ENCODE measurements around the gene CPLX1. TPM values are rescaled to one million over a fixed set of nuclear protein-coding genes. Genes with fewer than 3 reads are reported as not detected.
"Not testable (repeated sequence)": the region's sequence is repeated elsewhere in the genome, so short reads cannot be mapped to it uniquely, and the experiment has no call there.

CPLX1 gene
- total RNA-seq, 4 donors from 2014 or later = 0.31 to 0.96 (median 0.54) TPM; not detected in 1

DNA sequence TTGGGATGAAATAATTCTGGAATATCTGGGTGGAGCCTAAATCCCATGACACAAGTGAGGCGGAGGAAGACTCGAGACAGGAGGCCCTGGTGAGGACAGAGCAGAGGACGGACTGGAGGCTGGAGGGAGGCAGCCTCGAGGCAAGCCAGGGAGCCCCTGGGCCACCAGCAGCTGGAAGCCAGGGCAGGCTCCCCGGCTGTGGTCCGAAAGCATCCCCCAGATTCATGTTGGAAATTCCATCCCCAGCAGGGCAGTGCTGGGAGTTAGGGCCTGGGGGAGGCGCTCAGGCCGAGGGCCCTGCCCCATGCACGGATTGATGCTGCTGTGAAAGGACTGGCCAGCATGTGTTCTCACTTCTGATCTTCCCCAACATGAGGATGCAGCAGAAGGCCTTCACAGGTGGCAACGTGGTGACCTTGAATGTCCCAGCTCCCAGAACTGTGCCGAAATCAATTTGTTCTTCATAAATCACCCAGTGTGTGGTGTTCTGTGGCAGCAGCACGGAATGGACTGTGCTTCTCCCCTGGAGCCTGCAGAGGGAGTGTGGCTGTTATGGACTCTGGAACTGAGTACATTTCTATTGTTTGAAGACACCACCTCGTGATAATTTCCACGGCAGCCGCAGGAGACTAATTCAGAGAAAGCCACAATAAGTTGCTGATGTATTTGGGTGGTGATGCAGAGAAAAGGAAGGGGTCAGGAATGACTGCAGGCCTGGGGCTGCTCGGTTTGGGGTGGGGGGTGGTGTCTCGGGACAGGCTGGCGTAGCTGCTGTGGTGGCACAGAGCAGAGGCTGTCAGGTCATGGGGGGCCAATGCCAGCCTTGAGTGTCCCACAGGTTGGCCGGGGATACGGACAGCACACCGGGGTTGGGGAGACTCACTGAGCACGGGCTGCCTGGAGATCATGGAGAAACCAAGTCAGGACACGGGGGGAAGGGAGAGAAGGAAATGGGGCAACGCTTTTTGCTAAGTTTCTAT, 63.4 kb downstream of the CPLX1 start:
- WGBS, 2 donors (ENCODE audit: low coverage in 1 of 2) = 88 to 94% methylated on average over 9 to 18 of the region's 24 CpGs
- TF ChIP-seq POLR2AphosphoS5 (IDR thresholded peaks at IDR 0.05) (no peak), EP300 (IDR thresholded peaks at IDR 0.05) (no peak), POLR2A (IDR thresholded peaks at IDR 0.05) (no peak)
- TF ChIP-seq, protein P1, sequence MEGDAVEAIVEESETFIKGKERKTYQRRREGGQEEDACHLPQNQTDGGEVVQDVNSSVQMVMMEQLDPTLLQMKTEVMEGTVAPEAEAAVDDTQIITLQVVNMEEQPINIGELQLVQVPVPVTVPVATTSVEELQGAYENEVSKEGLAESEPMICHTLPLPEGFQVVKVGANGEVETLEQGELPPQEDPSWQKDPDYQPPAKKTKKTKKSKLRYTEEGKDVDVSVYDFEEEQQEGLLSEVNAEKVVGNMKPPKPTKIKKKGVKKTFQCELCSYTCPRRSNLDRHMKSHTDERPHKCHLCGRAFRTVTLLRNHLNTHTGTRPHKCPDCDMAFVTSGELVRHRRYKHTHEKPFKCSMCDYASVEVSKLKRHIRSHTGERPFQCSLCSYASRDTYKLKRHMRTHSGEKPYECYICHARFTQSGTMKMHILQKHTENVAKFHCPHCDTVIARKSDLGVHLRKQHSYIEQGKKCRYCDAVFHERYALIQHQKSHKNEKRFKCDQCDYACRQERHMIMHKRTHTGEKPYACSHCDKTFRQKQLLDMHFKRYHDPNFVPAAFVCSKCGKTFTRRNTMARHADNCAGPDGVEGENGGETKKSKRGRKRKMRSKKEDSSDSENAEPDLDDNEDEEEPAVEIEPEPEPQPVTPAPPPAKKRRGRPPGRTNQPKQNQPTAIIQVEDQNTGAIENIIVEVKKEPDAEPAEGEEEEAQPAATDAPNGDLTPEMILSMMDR (IDR thresholded peaks at IDR 0.05) = no peak

DNA sequence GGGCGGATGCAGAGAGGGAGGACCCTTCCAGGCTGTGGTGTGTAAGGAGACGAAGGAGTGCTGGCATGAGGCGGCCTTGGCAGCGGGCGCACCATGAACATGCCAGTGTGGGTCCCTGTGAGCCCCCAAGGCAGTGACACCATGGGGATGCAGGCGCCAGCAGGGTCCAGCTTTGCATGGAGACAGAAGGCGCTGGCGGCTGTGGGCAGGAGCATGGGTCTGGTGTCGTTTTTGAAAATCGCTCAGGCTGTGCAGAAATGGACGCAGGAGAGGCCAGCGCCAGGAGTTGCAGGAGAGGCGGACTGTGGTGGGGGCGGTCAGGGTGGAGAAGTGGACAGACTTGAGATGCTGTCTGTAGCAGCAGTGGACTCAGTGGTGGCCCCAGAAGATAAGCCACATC, 64.2 kb downstream of the CPLX1 start:
- H3K9me3 ChIP-seq = peaks cover 0 to 13% (median 0%) of the 10 kb centered on the region in 3 donors
- H3K36me3 ChIP-seq = peaks cover 0 to 74% of the 10 kb centered on the region in 2 donors
- 89 to 94% methylated on average over 5 to 13 of the region's 14 CpGs for WGBS, 2 donors (ENCODE audit: low coverage in 1 of 2)

More for the DNA sequence above, 63.4 kb downstream of the CPLX1 start:
- H3K9me3 ChIP-seq = peaks cover 0 to 13% (median 0%) of the 10 kb centered on the region in 3 donors
- H3K4me3 ChIP-seq = no peak overlapping the region
- H3K27ac ChIP-seq = no peak overlapping the region
- ATAC-seq = no peak
- peaks cover 0 to 74% of the 10 kb centered on the region in 2 donors for H3K36me3 ChIP-seq
- no peaks in the 10 kb centered on the region for H3K27me3 ChIP-seq
- H3K4me1 ChIP-seq = peaks cover 0 to 11% (median 0%) of the 10 kb centered on the region in 3 donors

DNA sequence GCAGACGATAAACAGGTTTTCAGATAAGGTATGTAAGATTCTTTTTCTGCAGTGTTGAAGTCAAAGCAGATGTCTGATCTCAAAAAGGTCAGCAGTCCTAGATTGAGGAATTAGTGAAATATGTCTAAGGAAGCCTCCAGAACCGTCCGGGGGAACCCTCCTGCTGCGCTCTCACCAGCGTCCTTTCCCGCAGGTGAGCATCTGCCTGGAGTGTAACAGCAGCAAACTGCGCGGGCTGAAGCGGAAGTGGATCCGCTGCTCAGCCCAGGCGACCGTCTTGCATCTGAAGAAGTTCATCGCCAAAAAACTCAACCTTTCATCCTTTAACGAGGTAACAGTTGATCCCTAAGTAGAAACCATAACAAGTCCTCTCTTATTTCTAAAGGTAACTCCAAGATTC, 64.8 kb downstream of the CPLX1 start:
- H3K4me1 ChIP-seq = peaks cover 0 to 11% (median 0%) of the 10 kb centered on the region in 3 donors
- no peak for TF ChIP-seq POLR2AphosphoS5 (IDR thresholded peaks at IDR 0.05)
- no peak for TF ChIP-seq POLR2A (IDR thresholded peaks at IDR 0.05)
- no peak for TF ChIP-seq EP300 (IDR thresholded peaks at IDR 0.05)
- TF ChIP-seq, protein P1 (IDR thresholded peaks at IDR 0.05) = no peak
- H3K36me3 ChIP-seq = peaks cover 0 to 72% of the 10 kb centered on the region in 2 donors
- no peak overlapping the region for H3K27ac ChIP-seq
- peaks cover 0 to 13% (median 0%) of the 10 kb centered on the region in 3 donors for H3K9me3 ChIP-seq
- ATAC-seq = no peak
- H3K4me3 ChIP-seq = no peak overlapping the region
- 92 to 99% methylated on average over 9 to 12 of the region's 14 CpGs for WGBS, 2 donors (ENCODE audit: low coverage in 1 of 2)
- H3K27me3 ChIP-seq = no peaks in the 10 kb centered on the region

More for the DNA sequence above, 64.2 kb downstream of the CPLX1 start:
- Histone ChIP-seq H3K4me1 (peaks cover 0 to 11% (median 0%) of the 10 kb centered on the region in 3 donors), H3K27me3 (no peaks in the 10 kb centered on the region), H3K27ac (no peak overlapping the region), H3K4me3 (no peak overlapping the region)
- TF ChIP-seq, protein P1 (IDR thresholded peaks at IDR 0.05) = no peak
- no peak for TF ChIP-seq EP300 (IDR thresholded peaks at IDR 0.05)
- no peak for TF ChIP-seq POLR2A (IDR thresholded peaks at IDR 0.05)
- no peak for TF ChIP-seq POLR2AphosphoS5 (IDR thresholded peaks at IDR 0.05)
- no peak for ATAC-seq

DNA sequence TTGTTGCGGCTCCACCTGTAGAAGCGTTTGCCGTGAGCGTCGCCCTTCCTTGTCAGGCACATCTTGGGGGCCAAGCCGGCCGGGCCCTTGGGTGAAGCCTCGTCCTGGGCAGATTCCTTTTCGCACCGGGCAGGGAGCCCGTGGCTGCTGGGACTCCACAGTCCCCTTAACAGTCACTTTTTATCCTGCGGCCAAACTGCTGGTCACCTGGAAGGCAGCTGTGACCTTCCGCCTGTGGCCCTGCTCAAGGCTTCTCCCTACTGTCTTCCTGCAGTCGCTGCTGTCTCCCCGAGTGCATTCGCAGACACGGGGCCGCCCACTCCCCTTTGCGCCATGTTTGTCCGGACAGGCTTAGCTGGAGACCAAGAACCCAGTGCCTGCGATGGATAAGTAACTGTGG, 65.3 kb downstream of the CPLX1 start:
- WGBS, 2 donors (ENCODE audit: low coverage in 1 of 2) = 97% methylated on average over 7 of the region's 21 CpGs; no CpG with 5 or more reads in 1 of the 2 donors
- Histone ChIP-seq H3K27ac (no peak overlapping the region), H3K9me3 (peaks cover 0 to 13% (median 0%) of the 10 kb centered on the region in 3 donors), H3K36me3 (peaks cover 0 to 68% of the 10 kb centered on the region in 2 donors), H3K4me3 (no peak overlapping the region), H3K4me1 (peaks cover 0 to 11% (median 0%) of the 10 kb centered on the region in 3 donors), H3K27me3 (no peaks in the 10 kb centered on the region)
- ATAC-seq = no peak
- TF ChIP-seq, protein P1 (IDR thresholded peaks at IDR 0.05) = no peak
- no peak for TF ChIP-seq POLR2A (IDR thresholded peaks at IDR 0.05)
- TF ChIP-seq POLR2AphosphoS5 (IDR thresholded peaks at IDR 0.05) = no peak
- no peak for TF ChIP-seq EP300 (IDR thresholded peaks at IDR 0.05)

DNA sequence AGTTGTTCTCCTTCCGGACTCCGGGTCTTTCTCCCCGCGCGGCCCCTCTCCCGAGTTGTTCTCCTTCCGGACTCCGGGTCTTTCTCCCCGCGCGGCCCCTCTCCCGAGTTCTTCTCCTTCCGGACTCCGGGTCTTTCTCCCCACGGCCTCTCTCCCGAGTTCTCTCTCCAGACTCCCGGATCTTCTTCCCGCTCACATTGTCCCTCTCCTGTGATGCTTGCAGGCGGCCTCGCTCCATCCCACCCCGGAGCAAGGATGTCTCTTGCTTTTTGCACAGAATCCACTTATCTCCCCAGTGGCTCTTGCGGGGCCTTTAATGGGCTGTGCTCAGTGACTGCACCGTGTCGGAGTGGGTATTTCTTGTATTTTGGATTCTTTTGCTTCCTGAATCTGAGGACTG, 66.1 kb downstream of the CPLX1 start:
- H3K9me3 ChIP-seq = peaks cover 0 to 13% (median 0%) of the 10 kb centered on the region in 3 donors
- peaks cover 0 to 68% of the 10 kb centered on the region in 2 donors for H3K36me3 ChIP-seq
- not testable (repeated sequence) for H3K4me3 ChIP-seq, H3K27ac ChIP-seq, ATAC-seq, H3K27me3 ChIP-seq, H3K4me1 ChIP-seq
- 65 to 72% methylated on average over 9 to 19 of the region's 24 CpGs for WGBS, 2 donors (ENCODE audit: low coverage in 1 of 2)

Data from gastroesophageal sphincter (tissue), 4 donors.